Psoas muscle (tissue), 8 donors: ENCODE data around the gene PDAP1. TPM values are rescaled to one million over a fixed set of nuclear protein-coding genes. Genes with fewer than 3 reads are reported as not detected.
"Not testable (repeated sequence)": the region's sequence is repeated elsewhere in the genome, so short reads cannot be mapped to it uniquely, and the experiment has no call there.

Experiments used
- ATAC-seq, 4 donors: fragments of 200-7000 bp; cut with Tn5 transposase; one replicate each; pipeline ENCODE4 v1.9.1; 2020; ENCODE audit warnings: moderate library complexity in 3 of 4, mild to moderate bottlenecking in 2 of 4
- DNase-seq, 2 donors: peaks; one replicate each; pipeline ENCODE4 v3.0.0-alpha.2; 2020
- H3K27ac ChIP-seq: fragments of 200-600 bp; one replicate; pipeline ENCODE4 v1.8.0; 2022
- H3K27me3 ChIP-seq, 3 donors: fragments of 200-600 bp in 1 of 3; one replicate each; pipeline versions ENCODE4 v1.6.1 to v1.8.0; 2013 to 2022; ENCODE audit warnings: low read length in 2 of 3, mild to moderate bottlenecking in 2 of 3, moderate library complexity in 1 of 3; ENCODE audit not compliant: insufficient read depth in 3 of 3
- H3K36me3 ChIP-seq, 2 donors: fragments of 200-600 bp in 1 of 2; one replicate each; pipeline versions ENCODE4 v1.6.1 to v1.8.0; 2013 to 2022; ENCODE audit warnings: low read depth in 1 of 2, mild to moderate bottlenecking in 1 of 2, moderate library complexity in 1 of 2; ENCODE audit not compliant: insufficient read depth in 1 of 2
- H3K4me1 ChIP-seq: fragments of 200-600 bp; one replicate; pipeline ENCODE4 v1.8.0; 2022
- H3K4me3 ChIP-seq: fragments of 200-600 bp; one replicate; pipeline ENCODE4 v1.8.0; 2022; ENCODE audit warnings: mild to moderate bottlenecking
- H3K9me3 ChIP-seq: fragments of 200-600 bp; one replicate; pipeline ENCODE4 v1.8.0; 2022
- CTCF ChIP-seq: fragments of 200-600 bp; IDR thresholded peaks from one replicate; pipeline ENCODE4 v1.8.0; 2022; ENCODE audit warnings: antibody characterized with exemption
- WGBS, 3 donors: extraction: QIAGEN DNeasy Blood & Tissue Kit; methylation state at CpG; one replicate each; pipeline versions ENCODE4 v1.1.6 to v1.1.7; 2013; 5-methylcytosine and 5-hydroxymethylcytosine counted together
- intact Hi-C, 2 donors: fragments of 100-400 bp; cut with DNase I; formaldehyde crosslinking; loops; one replicate each; pipeline versions ENCODE4 v1.11.0 to v1.14.2; 2022
- polyA plus RNA-seq, 3 donors: library from polyadenylated mRNA; stranded (reverse); fragments of 200-250 nt; gene quantifications; one replicate each; pipeline ENCODE4 v1.2.3, GENCODE V29; 2013
- total RNA-seq, 4 donors: library from RNA; stranded (reverse); fragmentation: NEBNext Ultra II Directional in 2 of 4; extraction: Animal tissue kit (Norgen Biotek cat#: 25700) in 2 of 4; gene quantifications; one replicate each; pipeline versions ENCODE4 v1.2.1 to v1.2.4, GENCODE V29; 2021 to 2023
- donor health status: healthy with polysubstance abuse.
- donor health status: DM: no; HTN: no; CAD: no; lungs with moderate emphysema.
- donor health status: Bipolar disorder and iron deficiency.
- donor health status: healthy.
- donor health status: DM: yes; HTN: yes; CAD: no.
- donor health status: DM: no; HTN: no; CAD: no.
- donor health status: DM: no; HTN: no; CAD: no.
- donor health status: DM: yes; HTN: yes; CAD: no.

PDAP1 gene
- total and polyA plus RNA-seq, 7 donors = 131 to 437 (median 174) TPM

DNA sequence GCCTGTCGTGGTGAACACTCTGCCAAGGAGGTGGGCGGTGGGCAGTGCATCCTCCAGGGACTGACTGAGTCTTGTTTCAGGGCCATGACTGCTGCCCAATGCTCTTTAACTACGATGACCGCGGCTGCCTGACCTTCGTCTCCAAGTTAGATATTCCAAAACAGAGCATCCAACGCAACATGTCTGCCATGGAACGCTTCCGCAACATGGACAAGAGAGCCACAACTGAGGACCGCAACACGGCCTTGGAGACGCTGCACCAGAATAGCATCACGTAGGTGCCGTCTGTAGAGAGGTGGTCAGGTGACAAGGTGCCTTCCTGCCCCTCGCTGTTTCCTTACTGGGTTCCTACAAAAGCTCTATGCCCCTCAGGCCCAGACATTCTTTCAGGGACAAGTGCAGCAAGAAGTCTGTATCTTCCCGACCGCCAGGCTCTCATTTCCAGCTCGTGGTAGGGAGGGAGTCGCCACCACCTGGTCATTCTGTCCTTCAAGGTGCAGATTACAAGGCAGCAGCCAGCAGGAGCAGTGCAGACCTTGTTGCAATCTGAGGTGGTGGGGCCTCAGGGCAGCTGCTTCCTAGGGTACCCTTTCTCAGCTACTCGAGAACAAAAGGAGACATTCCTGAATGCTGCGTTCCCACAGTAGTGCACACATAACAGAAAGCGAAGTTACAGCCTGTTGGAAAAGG is 48.8 kb downstream of the PDAP1 start:
- intact Hi-C loops = no loop called here
- no peak for TF ChIP-seq CTCF
- H3K9me3 ChIP-seq = no peaks in the 10 kb centered on the region
- no peak overlapping the region for H3K4me3 ChIP-seq
- DNase-seq (no peak), ATAC-seq (no peak)
- H3K27ac ChIP-seq = no peak overlapping the region
- H3K27me3 ChIP-seq = no peaks in the 10 kb centered on the region
- WGBS, 3 donors = 86 to 89% (median 88%) methylated on average over 22 of the region's 22 CpGs
- peaks cover 8 to 98% of the 10 kb centered on the region in 2 donors for H3K36me3 ChIP-seq
- no peaks in the 10 kb centered on the region for H3K4me1 ChIP-seq

GRCh38 chr7:99358521-99358920 is 49.9 kb downstream of the PDAP1 start:
- H3K9me3 ChIP-seq, H3K27me3 ChIP-seq, intact Hi-C loops, H3K4me3 ChIP-seq, ATAC-seq, H3K27ac ChIP-seq, H3K4me1 ChIP-seq, DNase-seq: not testable (repeated sequence)
- peaks cover 13 to 98% of the 10 kb centered on the region in 2 donors for H3K36me3 ChIP-seq
- WGBS, 3 donors = 97 to 99% (median 98%) methylated on average over 15 of the region's 15 CpGs

- Histone ChIP-seq H3K4me3 (no peak overlapping the region), H3K4me1 (no peaks in the 10 kb centered on the region), H3K9me3 (no peaks in the 10 kb centered on the region), H3K27me3 (no peaks in the 10 kb centered on the region), H3K27ac (no peak overlapping the region), H3K36me3 (peaks cover 13 to 98% of the 10 kb centered on the region in 2 donors)
- TF ChIP-seq CTCF = no peak
- DNase-seq = no peak
- intact Hi-C loops = no loop called here
- ATAC-seq = no peak
- WGBS, 3 donors = 91 to 92% (median 92%) methylated on average over 16 of the region's 16 CpGs
Observed at GRCh38 chr7:99357701-99358490, 50.5 kb downstream of the PDAP1 start.

DNA sequence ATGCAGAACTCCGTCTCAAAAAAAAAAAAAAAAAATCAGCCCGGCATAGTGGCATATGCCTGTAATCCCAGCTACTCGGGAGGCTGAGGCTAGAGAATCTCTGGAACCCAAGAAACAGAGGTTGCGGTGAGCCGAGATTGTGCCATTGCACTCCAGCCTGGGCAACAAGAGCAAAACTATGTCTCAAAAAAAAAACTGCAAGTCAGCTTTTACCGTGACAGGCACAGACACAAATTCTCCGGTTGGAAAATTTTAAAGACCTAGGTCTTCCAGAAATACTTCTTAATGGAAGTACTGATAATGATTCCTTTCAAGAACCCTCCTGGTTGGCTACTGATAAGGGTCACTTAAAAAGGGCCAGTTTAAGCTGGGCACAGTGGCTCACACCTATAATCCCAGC is 53.3 kb downstream of the PDAP1 start:
- intact Hi-C loops = no loop called here
- ATAC-seq (no peak), DNase-seq (no peak)
- Histone ChIP-seq H3K9me3 (no peaks in the 10 kb centered on the region), H3K36me3 (peaks cover 18 to 98% of the 10 kb centered on the region in 2 donors), H3K4me3 (no peak overlapping the region), H3K27me3 (no peaks in the 10 kb centered on the region), H3K27ac (no peak overlapping the region), H3K4me1 (no peaks in the 10 kb centered on the region)
- TF ChIP-seq CTCF = no peak
- 91 to 94% (median 93%) methylated on average over 6 to 7 of the region's 7 CpGs for WGBS, 3 donors

DNA sequence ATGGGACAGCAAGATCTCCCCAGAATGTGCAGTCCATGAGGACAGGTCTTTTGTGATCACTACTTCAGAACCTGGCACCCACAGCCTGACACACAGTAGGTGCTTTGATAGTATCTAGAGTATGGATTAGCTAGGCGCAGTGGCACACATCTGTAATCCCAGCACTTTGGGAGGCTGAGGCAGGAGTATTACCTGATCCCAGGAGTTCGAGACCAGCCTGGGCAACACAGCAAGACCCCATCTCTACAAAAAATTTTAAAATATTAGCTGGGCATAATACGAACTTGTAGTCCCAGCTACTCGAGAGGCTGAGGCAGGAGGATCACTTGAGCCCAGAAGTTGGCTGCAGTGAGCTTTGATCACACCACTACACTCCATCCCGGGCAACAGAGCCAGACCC is 56.1 kb downstream of the PDAP1 start:
- intact Hi-C loops = no loop called here
- WGBS, 3 donors = 88 to 98% (median 96%) methylated on average over 5 of the region's 5 CpGs
- ATAC-seq (no peak), DNase-seq (no peak)
- H3K4me1 ChIP-seq = no peaks in the 10 kb centered on the region
- H3K27me3 ChIP-seq = no peaks in the 10 kb centered on the region
- no peak overlapping the region for H3K4me3 ChIP-seq
- H3K9me3 ChIP-seq = no peaks in the 10 kb centered on the region
- no peak for TF ChIP-seq CTCF
- no peak overlapping the region for H3K27ac ChIP-seq
- peaks cover 14 to 98% of the 10 kb centered on the region in 2 donors for H3K36me3 ChIP-seq

GRCh38 chr7:99350641-99351040 is 57.8 kb downstream of the PDAP1 start:
- H3K4me1 ChIP-seq, DNase-seq, ATAC-seq, H3K27me3 ChIP-seq, H3K4me3 ChIP-seq, H3K9me3 ChIP-seq, intact Hi-C loops, H3K27ac ChIP-seq: not testable (repeated sequence)
- peaks cover 13 to 100% of the 10 kb centered on the region in 2 donors for H3K36me3 ChIP-seq
- 91 to 97% (median 95%) methylated on average over 3 of the region's 3 CpGs for WGBS, 3 donors
